Right atrium auricular region (tissue), 2 donors: ENCODE results near the gene KRT77. TPM values are rescaled to one million over a fixed set of nuclear protein-coding genes. Genes with fewer than 3 reads are reported as not detected.

Experiments
- DNase-seq: peaks from one replicate; pipeline ENCODE4 v3.0.0-alpha.2; 2019; ENCODE audit warnings: low spot score
- H3K27ac ChIP-seq, 2 donors: fragments of 200-600 bp; sonication (generic); 1 replicate in 1 of 2; 2 replicates in 1 of 2; pipeline ENCODE4 v1.5.1; 2016 to 2019
- H3K27me3 ChIP-seq, 2 donors: fragments of 200-600 bp; sonication (generic); one replicate each; pipeline versions ENCODE4 v1.5.1 to v1.6.0; 2017 to 2019
- H3K36me3 ChIP-seq: fragments of 200-600 bp; sonication (generic); one replicate; pipeline ENCODE4 v1.5.1; 2016
- H3K4me1 ChIP-seq, 2 donors: fragments of 200-600 bp; sonication (generic); one replicate each; pipeline versions ENCODE4 v1.5.1 to v1.6.0; 2017 to 2019
- H3K4me3 ChIP-seq, 2 donors: fragments of 200-600 bp; sonication (generic); 1 replicate in 1 of 2; 2 replicates in 1 of 2; pipeline ENCODE4 v1.5.1; 2017 to 2019; ENCODE audit warnings: mild to moderate bottlenecking in 1 of 2, moderate library complexity in 1 of 2
- H3K9me3 ChIP-seq, 2 donors: fragments of 200-600 bp; sonication (generic); one replicate each; pipeline ENCODE4 v1.5.1; 2019
- total RNA-seq, 2 donors: library from RNA; depleted of rRNA; stranded (reverse); fragments of >200 nt; gene quantifications; one replicate each; pipeline ENCODE4 v1.1.0, GENCODE V29; 2016
- TF ChIP-seq, protein P1 (sequence below), 2 donors: fragments of 200-600 bp; sonication (generic); IDR thresholded peaks; one replicate each; pipeline ENCODE4 v1.5.1; 2019; ENCODE audit warnings: antibody characterized with exemption in 2 of 2

The KRT77 gene
- total RNA-seq, 2 donors from 2014 or later: not detected

- H3K27ac ChIP-seq: no peak overlapping the region
- H3K4me3 ChIP-seq: no peak overlapping the region
- TF ChIP-seq, protein P1, sequence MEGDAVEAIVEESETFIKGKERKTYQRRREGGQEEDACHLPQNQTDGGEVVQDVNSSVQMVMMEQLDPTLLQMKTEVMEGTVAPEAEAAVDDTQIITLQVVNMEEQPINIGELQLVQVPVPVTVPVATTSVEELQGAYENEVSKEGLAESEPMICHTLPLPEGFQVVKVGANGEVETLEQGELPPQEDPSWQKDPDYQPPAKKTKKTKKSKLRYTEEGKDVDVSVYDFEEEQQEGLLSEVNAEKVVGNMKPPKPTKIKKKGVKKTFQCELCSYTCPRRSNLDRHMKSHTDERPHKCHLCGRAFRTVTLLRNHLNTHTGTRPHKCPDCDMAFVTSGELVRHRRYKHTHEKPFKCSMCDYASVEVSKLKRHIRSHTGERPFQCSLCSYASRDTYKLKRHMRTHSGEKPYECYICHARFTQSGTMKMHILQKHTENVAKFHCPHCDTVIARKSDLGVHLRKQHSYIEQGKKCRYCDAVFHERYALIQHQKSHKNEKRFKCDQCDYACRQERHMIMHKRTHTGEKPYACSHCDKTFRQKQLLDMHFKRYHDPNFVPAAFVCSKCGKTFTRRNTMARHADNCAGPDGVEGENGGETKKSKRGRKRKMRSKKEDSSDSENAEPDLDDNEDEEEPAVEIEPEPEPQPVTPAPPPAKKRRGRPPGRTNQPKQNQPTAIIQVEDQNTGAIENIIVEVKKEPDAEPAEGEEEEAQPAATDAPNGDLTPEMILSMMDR (IDR thresholded peaks at IDR 0.05): no peak
- no peaks in the 10 kb centered on the region for H3K4me1 ChIP-seq
- no peaks in the 10 kb centered on the region for H3K27me3 ChIP-seq
- no peaks in the 10 kb centered on the region for H3K9me3 ChIP-seq
- DNase-seq: peak; percentile 56
- no peaks in the 10 kb centered on the region for H3K36me3 ChIP-seq
Measured at GRCh38 chr12:52650520-52651081, 52.7 kb downstream of the KRT77 start.

DNA sequence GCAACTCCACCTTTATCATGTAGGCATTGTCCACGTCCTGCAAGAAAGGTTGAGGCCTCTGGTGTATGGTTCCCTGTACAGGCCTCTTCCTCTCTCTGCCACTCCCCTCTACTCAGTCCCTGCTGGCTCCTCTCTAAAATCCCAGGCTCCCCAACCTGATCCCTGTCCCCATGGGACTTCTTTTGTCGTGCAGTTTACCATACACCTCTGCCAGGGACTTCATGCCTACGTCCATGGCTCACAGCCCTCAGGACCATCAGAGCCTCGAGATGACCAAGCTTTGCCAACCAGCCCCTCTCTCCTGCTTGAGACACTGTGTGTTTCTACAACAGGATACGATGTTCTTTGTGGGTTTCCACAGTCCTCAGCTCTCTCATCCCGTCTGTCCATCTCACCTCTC, 54.3 kb downstream of the KRT77 start:
- no peaks in the 10 kb centered on the region for H3K9me3 ChIP-seq
- TF ChIP-seq, protein P1 (IDR thresholded peaks at IDR 0.05): no peak
- H3K27me3 ChIP-seq: no peaks in the 10 kb centered on the region
- H3K4me1 ChIP-seq: no peaks in the 10 kb centered on the region
- peak; percentile 23 for DNase-seq
- no peak overlapping the region for H3K27ac ChIP-seq
- no peaks in the 10 kb centered on the region for H3K36me3 ChIP-seq
- no peak overlapping the region for H3K4me3 ChIP-seq

- no peak overlapping the region for H3K4me3 ChIP-seq
- TF ChIP-seq, protein P1 (IDR thresholded peaks at IDR 0.05): no peak
- no peaks in the 10 kb centered on the region for H3K9me3 ChIP-seq
- H3K4me1 ChIP-seq: no peaks in the 10 kb centered on the region
- H3K27ac ChIP-seq: no peak overlapping the region
- no peaks in the 10 kb centered on the region for H3K36me3 ChIP-seq
- H3K27me3 ChIP-seq: no peaks in the 10 kb centered on the region
- DNase-seq: peak; percentile 46
Measured at GRCh38 chr12:52648012-52648550, 55.2 kb downstream of the KRT77 start.

DNA sequence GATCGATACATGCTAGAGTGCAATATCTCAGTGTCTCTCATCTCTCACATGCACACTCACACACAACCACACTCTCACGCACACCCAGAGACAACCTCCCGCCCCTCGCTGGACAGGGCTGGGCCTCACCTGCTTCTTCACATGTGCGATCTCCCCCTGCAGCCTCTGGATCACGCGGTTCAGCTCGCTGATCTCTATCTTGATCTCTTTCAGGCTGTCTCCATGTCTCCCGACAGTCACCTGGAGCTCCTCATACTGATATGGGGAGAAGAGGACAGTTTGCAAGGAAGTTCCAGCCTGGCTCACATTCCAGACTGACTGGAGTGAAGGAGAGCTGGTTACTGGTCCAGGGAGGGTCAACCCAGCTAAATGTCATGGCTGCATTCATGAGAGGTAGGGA, 55.7 kb downstream of the KRT77 start:
- DNase-seq: no peak
- TF ChIP-seq, protein P1 (IDR thresholded peaks at IDR 0.05): no peak
- Histone ChIP-seq H3K27ac (no peak overlapping the region), H3K4me1 (no peaks in the 10 kb centered on the region), H3K9me3 (no peaks in the 10 kb centered on the region), H3K27me3 (no peaks in the 10 kb centered on the region), H3K36me3 (no peaks in the 10 kb centered on the region), H3K4me3 (no peak overlapping the region)

- Histone ChIP-seq H3K4me1 (no peaks in the 10 kb centered on the region), H3K27ac (no peak overlapping the region), H3K9me3 (no peaks in the 10 kb centered on the region), H3K36me3 (no peaks in the 10 kb centered on the region), H3K4me3 (no peak overlapping the region), H3K27me3 (no peaks in the 10 kb centered on the region)
- peak; percentile 16 for DNase-seq
- TF ChIP-seq, protein P1 (IDR thresholded peaks at IDR 0.05): no peak
Measured at GRCh38 chr12:52646613-52647012, 56.7 kb downstream of the KRT77 start.

GRCh38 chr12:52645982-52646381, 57.3 kb downstream of the KRT77 start:
- Histone ChIP-seq H3K36me3 (no peaks in the 10 kb centered on the region), H3K4me3 (no peak overlapping the region), H3K27ac (no peak overlapping the region), H3K9me3 (no peaks in the 10 kb centered on the region), H3K27me3 (no peaks in the 10 kb centered on the region), H3K4me1 (no peaks in the 10 kb centered on the region)
- TF ChIP-seq, protein P1 (IDR thresholded peaks at IDR 0.05): no peak
- DNase-seq: peak; percentile 28
